Measurements from ENCODE around the gene PTOV1.

PTOV1 gene

GRCh38 chr19:49853852-49854377, 3.0 kb downstream of the PTOV1 start:
- Histone ChIP-seq H3K4me3 (replicated peaks; ENCODE audit: low read depth, low read length) (no peak overlapping the region), H3K36me3 (ENCODE audit: control insufficient read depth, insufficient read depth, low read length) (peaks cover 20% of the 10 kb centered on the region), H3K27me3 (replicated peaks; ENCODE audit: control insufficient read depth, insufficient read depth, low read length) (no peaks in the 10 kb centered on the region)
- TF ChIP-seq CTCF (IDR thresholded peaks at IDR 0.05; ENCODE audit: insufficient read depth, low read length, poor library complexity, severe bottlenecking), result no peak
- no peak for DNase-seq (ENCODE audit: extremely low read depth, insufficient read length)

GRCh38 chr19:49854378-49855263, 3.7 kb downstream of the PTOV1 start:
- Histone ChIP-seq H3K36me3 (ENCODE audit: control insufficient read depth, insufficient read depth, low read length) (peaks cover 21% of the 10 kb centered on the region), H3K27me3 (replicated peaks; ENCODE audit: control insufficient read depth, insufficient read depth, low read length) (no peaks in the 10 kb centered on the region), H3K4me3 (replicated peaks; ENCODE audit: low read depth, low read length) (no peak overlapping the region)
- no peak for TF ChIP-seq CTCF (IDR thresholded peaks at IDR 0.05; ENCODE audit: insufficient read depth, low read length, poor library complexity, severe bottlenecking)
- DNase-seq (ENCODE audit: extremely low read depth, insufficient read length), result no peak

GRCh38 chr19:49855277-49855675, 4.3 kb downstream of the PTOV1 start:
- Histone ChIP-seq H3K36me3 (ENCODE audit: control insufficient read depth, insufficient read depth, low read length) (peaks cover 25% of the 10 kb centered on the region), H3K27me3 (replicated peaks; ENCODE audit: control insufficient read depth, insufficient read depth, low read length) (no peaks in the 10 kb centered on the region), H3K4me3 (replicated peaks; ENCODE audit: low read depth, low read length) (no peak overlapping the region)
- no peak for TF ChIP-seq CTCF (IDR thresholded peaks at IDR 0.05; ENCODE audit: insufficient read depth, low read length, poor library complexity, severe bottlenecking)
- no peak for DNase-seq (ENCODE audit: extremely low read depth, insufficient read length)

GRCh38 chr19:49855676-49856573, 5.0 kb downstream of the PTOV1 start:
- Histone ChIP-seq H3K4me3 (replicated peaks; ENCODE audit: low read depth, low read length) (no peak overlapping the region), H3K27me3 (replicated peaks; ENCODE audit: control insufficient read depth, insufficient read depth, low read length) (no peaks in the 10 kb centered on the region), H3K36me3 (ENCODE audit: control insufficient read depth, insufficient read depth, low read length) (peaks cover 28% of the 10 kb centered on the region)
- no peak for DNase-seq (ENCODE audit: extremely low read depth, insufficient read length)
- no peak for TF ChIP-seq CTCF (IDR thresholded peaks at IDR 0.05; ENCODE audit: insufficient read depth, low read length, poor library complexity, severe bottlenecking)

- TF ChIP-seq CTCF (IDR thresholded peaks at IDR 0.05; ENCODE audit: insufficient read depth, low read length, poor library complexity, severe bottlenecking), result no peak
- Histone ChIP-seq H3K4me3 (replicated peaks; ENCODE audit: low read depth, low read length) (no peak overlapping the region), H3K27me3 (replicated peaks; ENCODE audit: control insufficient read depth, insufficient read depth, low read length) (no peaks in the 10 kb centered on the region), H3K36me3 (ENCODE audit: control insufficient read depth, insufficient read depth, low read length) (peaks cover 31% of the 10 kb centered on the region)
- DNase-seq (ENCODE audit: extremely low read depth, insufficient read length), result no peak
Measured at GRCh38 chr19:49856574-49857021, 5.6 kb downstream of the PTOV1 start.
